GM19372 (cell line): ENCODE results near the gene AGAP1.

Source experiments
- ATAC-seq: cut with Tn5 transposase; IDR thresholded peaks from one replicate; pipeline ENCODE4 v1.9.1; 2021; ENCODE audit warnings: mild to moderate bottlenecking, low read depth, moderate library complexity; ENCODE audit not compliant: unreplicated experiment

Gene AGAP1

GRCh38 chr2:235877275-235877802 is 383.5 kb downstream of the AGAP1 start:
- no peak for ATAC-seq

- ATAC-seq, result no peak
Observed at GRCh38 chr2:235879116-235879515, 385.3 kb downstream of the AGAP1 start.

- no peak for ATAC-seq
Observed at GRCh38 chr2:235883675-235884074, 389.8 kb downstream of the AGAP1 start.

GRCh38 chr2:235889302-235889630 is 395.4 kb downstream of the AGAP1 start:
- no peak for ATAC-seq

- ATAC-seq, result no peak
Observed at GRCh38 chr2:235893129-235893698, 399.4 kb downstream of the AGAP1 start.

GRCh38 chr2:235894839-235895238 is 401.0 kb downstream of the AGAP1 start:
- ATAC-seq, result no peak

GRCh38 chr2:235896061-235896460 is 402.2 kb downstream of the AGAP1 start:
- ATAC-seq, result no peak

GRCh38 chr2:235897992-235898391 is 404.1 kb downstream of the AGAP1 start:
- ATAC-seq, result no peak

- no peak for ATAC-seq
Observed at GRCh38 chr2:235898766-235899165, 404.9 kb downstream of the AGAP1 start.

- ATAC-seq, result no peak
Observed at GRCh38 chr2:235900631-235901030, 406.8 kb downstream of the AGAP1 start.

GRCh38 chr2:235901243-235901642 is 407.4 kb downstream of the AGAP1 start:
- no peak for ATAC-seq

GRCh38 chr2:235903782-235904584 is 410.1 kb downstream of the AGAP1 start:
- ATAC-seq, result no peak

GRCh38 chr2:235904585-235904931 is 410.7 kb downstream of the AGAP1 start:
- ATAC-seq, result no peak

- peak; percentile 100 for ATAC-seq
Observed at GRCh38 chr2:235908826-235909225, 415.0 kb downstream of the AGAP1 start.

- ATAC-seq, result no peak
Observed at GRCh38 chr2:235909358-235909757, 415.5 kb downstream of the AGAP1 start.

GRCh38 chr2:235910067-235910466 is 416.2 kb downstream of the AGAP1 start:
- no peak for ATAC-seq

GRCh38 chr2:235911125-235911524 is 417.3 kb downstream of the AGAP1 start:
- no peak for ATAC-seq

- no peak for ATAC-seq
Observed at GRCh38 chr2:235911633-235912233, 417.9 kb downstream of the AGAP1 start.

- no peak for ATAC-seq
Observed at GRCh38 chr2:235914756-235915155, 420.9 kb downstream of the AGAP1 start.

GRCh38 chr2:235917506-235917905 is 423.7 kb downstream of the AGAP1 start:
- no peak for ATAC-seq

GRCh38 chr2:235918876-235919275 is 425.0 kb downstream of the AGAP1 start:
- no peak for ATAC-seq
